Caco-2 (cell line): ENCODE data around the gene PTP4A1. TPM values are rescaled to one million over a fixed set of nuclear protein-coding genes. Genes with fewer than 3 reads are reported as not detected.
"Not testable (repeated sequence)": the region's sequence is repeated elsewhere in the genome, so short reads cannot be mapped to it uniquely, and the experiment has no call there.

Experiments used
- Bru-seq: library from RNA; stranded (reverse); fragments of 400-500 nt; gene quantifications from one replicate; lab custom pipeline; 2021; lab: Mats Ljungman, UMichigan
- BruChase-seq, 2 experiments: library from RNA; stranded (reverse); fragments of 400-500 nt; gene quantifications; one replicate each; lab custom pipeline; 2021; lab: Mats Ljungman, UMichigan
- BruUV-seq: library from RNA; stranded (reverse); fragments of 400-500 nt; replicated peaks from 2 replicates; lab custom pipeline; 2021; lab: Mats Ljungman, UMichigan
- CTCF ChIA-PET: fragments of 300-600 bp; sonication (Branson Sonifier 250); formaldehyde crosslinking; loops from one replicate; lab custom pipeline; 2022; ENCODE audit warnings: antibody characterized with exemption; lab: Charles Lee
- POLR2A ChIA-PET: fragments of 300-600 bp; sonication (Branson Sonifier 250); formaldehyde crosslinking; loops from one replicate; lab custom pipeline; 2022; ENCODE audit warnings: antibody characterized with exemption; lab: Charles Lee
- DNase-seq, 2 experiments: peaks; one replicate each; pipeline versions ENCODE4 v3.0.0 to v3.0.0-alpha.2; 2020 to 2022
- H3K27me3 ChIP-seq: replicated peaks from 2 replicates; pipeline ENCODE4 v1.6.0; 2011; ENCODE audit warnings: low read length; ENCODE audit not compliant: control insufficient read depth, insufficient read depth
- H3K36me3 ChIP-seq: 2 replicates; pipeline ENCODE4 v1.5.1; 2011; ENCODE audit warnings: low read length; ENCODE audit not compliant: control insufficient read depth, insufficient read depth
- H3K4me1 ChIP-seq: fragments of 250-450 bp; sonication (Bioruptor Pico); 2 replicates; pipeline ENCODE4 v1.5.1; 2020; ENCODE audit warnings: mild to moderate bottlenecking
- H3K4me3 ChIP-seq: 2 replicates; pipeline ENCODE4 v1.5.1; 2011; ENCODE audit warnings: low read depth, mild to moderate bottlenecking, control low read depth, low read length
- H3K9me3 ChIP-seq: fragments of 250-450 bp; sonication (Bioruptor Pico); 2 replicates; pipeline ENCODE4 v1.5.1; 2020; ENCODE audit warnings: mild to moderate bottlenecking, moderate library complexity
- H3K27ac Mint-ChIP-seq: one replicate; pipeline ENCODE4 v1.8.0; 2022; ENCODE audit warnings: mixed read lengths; ENCODE audit not compliant: unreplicated experiment
- H3K27me3 Mint-ChIP-seq: one replicate; pipeline ENCODE4 v1.8.0; 2022; ENCODE audit warnings: mixed read lengths; ENCODE audit not compliant: insufficient read depth, unreplicated experiment
- H3K36me3 Mint-ChIP-seq: one replicate; pipeline ENCODE4 v1.8.0; 2022; ENCODE audit warnings: mild to moderate bottlenecking, mixed read lengths; ENCODE audit not compliant: insufficient read depth, unreplicated experiment
- H3K4me1 Mint-ChIP-seq: one replicate; pipeline ENCODE4 v1.8.0; 2022; ENCODE audit warnings: low read depth, mixed read lengths; ENCODE audit not compliant: unreplicated experiment
- H3K4me3 Mint-ChIP-seq: one replicate; pipeline ENCODE4 v1.8.0; 2022; ENCODE audit warnings: mild to moderate bottlenecking, moderate library complexity, mixed read lengths; ENCODE audit not compliant: unreplicated experiment
- H3K9me3 Mint-ChIP-seq: one replicate; pipeline ENCODE4 v1.8.0; 2022; ENCODE audit warnings: mixed read lengths; ENCODE audit not compliant: unreplicated experiment
- intact Hi-C: fragments of 100-400 bp; cut with micrococcal nuclease; formaldehyde crosslinking; loops from one replicate; pipeline ENCODE4 v1.10.0; 2022; ENCODE audit not compliant: unreplicated experiment
- long read RNA-seq: library from polyadenylated mRNA; stranded (forward); transcript quantifications from one replicate; pipeline ENCODE4 v2.0.0, GENCODE V29; 2022
- total RNA-seq: library from RNA; stranded (reverse); gene quantifications from 2 replicates; pipeline ENCODE4 v1.2.3, GENCODE V29; 2022
- TF ChIP-seq, protein P1 (sequence below), 2 experiments: fragments of 200-600 bp in 1 of 2; IDR thresholded peaks; 1 replicate in 1 of 2; 2 replicates in 1 of 2; pipeline versions ENCODE4 v1.5.1 to v1.8.0; 2011 to 2022; ENCODE audit warnings: antibody characterized with exemption in 1 of 2, control low read depth in 1 of 2, inconsistent platforms in 1 of 2, low read depth in 1 of 2, low read length in 1 of 2, mild to moderate bottlenecking in 1 of 2, moderate library complexity in 1 of 2; ENCODE audit not compliant: insufficient read depth in 1 of 2, severe bottlenecking in 1 of 2, unreplicated experiment in 1 of 2

PTP4A1 gene
- total RNA-seq: 122 and 129 TPM in 2 replicates
- Bru-seq, nascent RNA: percentile 49 among the genes with signal in this experiment
- BruChase-seq, experiment 1, labeled RNA remaining after a 2-hour chase: percentile 49 among the genes with signal in this experiment
- percentile 50 among the genes with signal in this experiment for BruChase-seq, experiment 2, labeled RNA remaining after a 6-hour chase
- long read RNA-seq, partial matches to known transcripts: 0 of 7 reads
- long read RNA-seq, other reads (novel, unspliced or antisense): 4 of 7 reads

DNA sequence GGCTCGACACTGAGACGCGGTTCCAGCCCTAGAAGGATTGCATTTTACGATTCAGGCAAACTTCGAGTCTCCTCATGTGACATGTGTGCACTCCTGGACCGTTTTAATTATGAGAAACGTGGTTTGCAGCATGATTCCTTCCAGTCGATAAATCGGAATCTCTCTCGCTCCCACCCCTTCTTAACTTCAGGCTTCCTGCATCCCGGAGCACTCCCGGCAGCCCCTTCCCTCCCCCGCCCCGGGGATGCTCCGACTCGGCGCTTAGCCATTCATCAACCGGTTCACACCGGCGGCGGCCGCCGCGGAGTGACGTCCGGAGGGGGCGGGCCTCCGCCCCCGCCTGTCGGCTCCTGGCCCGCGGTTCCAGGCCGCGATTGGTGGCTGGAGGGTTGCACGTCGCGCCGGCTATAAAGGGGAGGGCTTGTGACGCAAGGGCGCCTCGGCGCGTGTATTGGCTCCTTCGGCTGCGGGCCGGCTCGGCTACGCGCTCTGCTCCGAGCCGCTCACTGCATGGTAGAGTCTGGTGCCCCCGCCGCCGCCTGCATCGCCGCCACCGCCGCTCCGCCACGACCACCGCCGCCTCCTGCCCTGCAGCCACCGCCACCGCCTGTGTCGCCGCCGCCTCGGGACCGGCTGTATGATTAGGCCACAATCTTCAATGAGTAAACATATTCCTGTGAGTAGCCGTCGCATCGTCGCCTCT is at the start of gene PTP4A1, which contains the start of gene LOC128125822:
TSS of gene PTP4A1 (plus strand) at position 437 of the 703 bp plus-strand sequence. CDS start 4,401 bp downstream, outside the sequence.
TSS of gene LOC128125822 (plus strand) at position 437 of the 703 bp plus-strand sequence.
- Histone ChIP-seq H3K4me1 (peaks cover 28% of the 10 kb centered on the region), H3K36me3 (no peaks in the 10 kb centered on the region; the same call in 1 of the 2 replicates), H3K9me3 (no peaks in the 10 kb centered on the region), H3K4me3 (peak within 1 kb of the TSS; percentile 98), H3K27me3 (no peaks in the 10 kb centered on the region)
- peak; percentile 96 to 98 for DNase-seq
- peaks cover 48% of the 10 kb centered on the region for H3K36me3 Mint-ChIP-seq
- peak within 1 kb of the TSS; percentile 94 for H3K27ac Mint-ChIP-seq
- no peaks in the 10 kb centered on the region for H3K9me3 Mint-ChIP-seq
- H3K4me3 Mint-ChIP-seq: peak within 1 kb of the TSS; percentile 88
- ChIA-PET POLR2A (no interaction called here), CTCF (no interaction called here)
- H3K4me1 Mint-ChIP-seq: peaks cover 8% of the 10 kb centered on the region
- TF ChIP-seq, protein P1, sequence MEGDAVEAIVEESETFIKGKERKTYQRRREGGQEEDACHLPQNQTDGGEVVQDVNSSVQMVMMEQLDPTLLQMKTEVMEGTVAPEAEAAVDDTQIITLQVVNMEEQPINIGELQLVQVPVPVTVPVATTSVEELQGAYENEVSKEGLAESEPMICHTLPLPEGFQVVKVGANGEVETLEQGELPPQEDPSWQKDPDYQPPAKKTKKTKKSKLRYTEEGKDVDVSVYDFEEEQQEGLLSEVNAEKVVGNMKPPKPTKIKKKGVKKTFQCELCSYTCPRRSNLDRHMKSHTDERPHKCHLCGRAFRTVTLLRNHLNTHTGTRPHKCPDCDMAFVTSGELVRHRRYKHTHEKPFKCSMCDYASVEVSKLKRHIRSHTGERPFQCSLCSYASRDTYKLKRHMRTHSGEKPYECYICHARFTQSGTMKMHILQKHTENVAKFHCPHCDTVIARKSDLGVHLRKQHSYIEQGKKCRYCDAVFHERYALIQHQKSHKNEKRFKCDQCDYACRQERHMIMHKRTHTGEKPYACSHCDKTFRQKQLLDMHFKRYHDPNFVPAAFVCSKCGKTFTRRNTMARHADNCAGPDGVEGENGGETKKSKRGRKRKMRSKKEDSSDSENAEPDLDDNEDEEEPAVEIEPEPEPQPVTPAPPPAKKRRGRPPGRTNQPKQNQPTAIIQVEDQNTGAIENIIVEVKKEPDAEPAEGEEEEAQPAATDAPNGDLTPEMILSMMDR (IDR thresholded peaks at IDR 0.05; ENCODE audit: insufficient read depth in 1 of 2, low read depth in 1 of 2, low read length in 1 of 2, severe bottlenecking in 1 of 2, unreplicated experiment in 1 of 2): no peak
- no TSS peak for BruUV-seq
- intact Hi-C loops: loop anchor here (1.0 to 5.0 kb wide), 4 partner anchors 62 to 265 kb away; no protein-coding TSS in a partner anchor
- H3K27me3 Mint-ChIP-seq: no peaks in the 10 kb centered on the region

DNA sequence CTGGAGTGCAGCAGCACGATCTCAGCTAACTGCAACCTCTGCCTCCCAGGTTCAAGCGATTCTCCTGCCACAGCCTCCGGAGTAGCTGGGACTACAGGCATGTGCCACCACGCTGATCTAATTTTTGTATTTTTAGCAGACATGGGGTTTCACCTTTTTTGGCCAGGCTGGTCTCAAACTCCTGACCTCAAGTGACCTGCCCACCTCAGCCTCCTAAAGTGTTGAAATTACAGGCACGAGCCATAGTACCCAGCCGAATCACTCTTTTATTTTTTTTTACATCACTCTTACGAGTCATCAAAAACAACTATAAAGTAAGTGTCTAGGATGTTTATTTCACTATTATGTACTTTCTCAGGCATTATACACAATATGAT is 49.4 kb upstream of the PTP4A1 start:
- H3K27me3 ChIP-seq, H3K4me3 ChIP-seq, intact Hi-C loops, DNase-seq, H3K9me3 ChIP-seq, H3K27ac Mint-ChIP-seq, H3K27me3 Mint-ChIP-seq, H3K36me3 Mint-ChIP-seq, H3K4me3 Mint-ChIP-seq, BruUV-seq, H3K36me3 ChIP-seq, H3K9me3 Mint-ChIP-seq: not testable (repeated sequence)
- H3K4me1 ChIP-seq: peaks cover 38% of the 10 kb centered on the region
- H3K4me1 Mint-ChIP-seq: peaks cover 23% of the 10 kb centered on the region
- CTCF ChIA-PET: interaction anchor here (0.7 kb wide), 2 partner anchors 124 to 270 kb away, joined by 3 to 6 read pairs; no protein-coding TSS in a partner anchor
- POLR2A ChIA-PET: interaction anchor here (0.6 kb wide), 1 partner anchor 169 kb away, joined by 7 read pairs; no protein-coding TSS in a partner anchor

DNA sequence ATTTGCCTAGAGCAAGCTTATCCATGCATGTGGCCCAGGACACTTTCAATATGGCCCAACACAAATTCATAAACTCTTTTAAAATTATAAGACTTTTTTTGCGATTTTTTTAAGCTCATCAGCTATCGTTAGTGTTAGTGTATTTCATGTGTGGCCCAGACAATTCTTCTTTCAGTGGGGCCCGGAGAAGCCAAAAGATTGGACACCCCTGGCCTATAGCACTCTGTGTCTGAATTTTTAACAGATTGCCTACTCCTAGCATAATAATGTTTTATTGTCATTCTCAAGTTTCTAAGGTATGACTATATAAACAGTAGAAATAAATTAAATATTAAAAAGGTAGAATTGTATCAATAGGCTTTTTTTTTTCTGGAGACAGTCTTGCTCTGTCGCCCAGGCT is 48.6 kb upstream of the PTP4A1 start:
- no peaks in the 10 kb centered on the region for H3K9me3 Mint-ChIP-seq
- no peaks in the 10 kb centered on the region for H3K27me3 Mint-ChIP-seq
- intact Hi-C loops: no loop called here
- ChIA-PET CTCF (interaction anchor here (0.7 kb wide), 1 partner anchor 124 kb away, joined by 3 read pairs; no protein-coding TSS in a partner anchor), POLR2A (no interaction called here)
- no peak for DNase-seq
- peaks cover 23% of the 10 kb centered on the region for H3K4me1 Mint-ChIP-seq
- Histone ChIP-seq H3K27me3 (no peaks in the 10 kb centered on the region), H3K36me3 (no peaks in the 10 kb centered on the region), H3K9me3 (peaks cover 3% of the 10 kb centered on the region; the same call in 1 of the 2 replicates), H3K4me1 (peaks cover 33% of the 10 kb centered on the region), H3K4me3 (no peak overlapping the region)
- no TSS peak for BruUV-seq
- TF ChIP-seq, protein P1 (IDR thresholded peaks at IDR 0.05; ENCODE audit: insufficient read depth in 1 of 2, low read depth in 1 of 2, low read length in 1 of 2, severe bottlenecking in 1 of 2, unreplicated experiment in 1 of 2): no peak
- H3K4me3 Mint-ChIP-seq: no peak overlapping the region
- no peaks in the 10 kb centered on the region for H3K36me3 Mint-ChIP-seq
- H3K27ac Mint-ChIP-seq: no peak overlapping the region
